Stimulated activated CD8-positive, alpha-beta memory T cell treated with anti-CD3 and anti-CD28 coated beads, Interleukin-12 subunit alpha, Interleukin-12 subunit beta, amount 100 ng/mL, for 24 hours (primary cell): ENCODE data around the gene CDH26.
"Not testable (repeated sequence)": the region's sequence is repeated elsewhere in the genome, so short reads cannot be mapped to it uniquely, and the experiment has no call there.

ENCODE experiments used
- DNase-seq: peaks from one replicate; pipeline ENCODE4 v3.0.0-alpha.2; 2020; ENCODE audit errors: extremely low read depth

Gene CDH26

DNA sequence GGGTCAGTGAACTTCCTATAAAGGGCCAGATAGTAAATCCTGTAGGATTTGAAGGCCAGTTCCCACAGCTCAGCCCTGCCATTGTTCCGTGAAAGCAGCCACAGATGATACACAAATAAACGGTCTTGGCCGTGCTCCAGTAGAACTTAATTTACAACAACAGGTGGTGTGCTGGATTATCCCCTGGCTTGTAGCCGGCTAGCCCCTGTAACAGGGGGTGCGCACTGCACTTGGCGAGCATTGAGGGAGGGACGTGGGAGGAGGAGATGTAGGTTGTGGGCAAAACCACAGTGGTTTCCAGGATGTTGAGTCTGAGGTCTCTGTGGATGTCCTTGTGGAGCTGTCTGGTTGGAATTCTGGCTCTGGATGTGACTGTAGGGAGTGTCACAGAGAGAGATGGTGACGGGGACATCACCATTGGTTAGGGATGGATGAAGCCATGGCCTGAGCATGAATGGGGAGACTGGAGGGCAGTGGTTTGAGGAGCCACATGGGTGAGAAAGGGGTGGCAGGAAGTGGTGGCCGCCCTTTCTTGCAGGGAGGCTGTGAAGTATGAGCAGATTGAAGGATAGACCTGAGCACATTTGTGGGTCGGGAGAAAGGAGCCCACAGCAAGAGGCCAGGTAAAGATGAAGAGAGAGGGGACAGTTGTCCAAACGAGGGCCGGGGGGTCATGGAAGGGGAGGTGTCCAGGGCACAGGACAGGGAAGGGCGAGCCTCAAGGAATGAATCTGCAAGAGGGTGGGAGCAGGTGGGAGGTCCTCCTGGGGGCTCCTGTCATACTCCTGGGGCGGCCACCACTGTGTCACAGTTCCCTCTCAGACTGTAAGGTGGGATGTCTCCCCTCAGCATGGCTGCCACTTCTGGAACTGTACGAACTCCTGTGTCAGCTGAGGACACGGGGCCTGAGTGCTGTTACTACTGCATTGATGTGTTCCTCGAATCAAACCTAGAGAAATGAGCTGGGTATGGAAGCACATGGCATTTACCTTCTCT is 53.6 kb downstream of the CDH26 start:
- no peak for DNase-seq

DNA sequence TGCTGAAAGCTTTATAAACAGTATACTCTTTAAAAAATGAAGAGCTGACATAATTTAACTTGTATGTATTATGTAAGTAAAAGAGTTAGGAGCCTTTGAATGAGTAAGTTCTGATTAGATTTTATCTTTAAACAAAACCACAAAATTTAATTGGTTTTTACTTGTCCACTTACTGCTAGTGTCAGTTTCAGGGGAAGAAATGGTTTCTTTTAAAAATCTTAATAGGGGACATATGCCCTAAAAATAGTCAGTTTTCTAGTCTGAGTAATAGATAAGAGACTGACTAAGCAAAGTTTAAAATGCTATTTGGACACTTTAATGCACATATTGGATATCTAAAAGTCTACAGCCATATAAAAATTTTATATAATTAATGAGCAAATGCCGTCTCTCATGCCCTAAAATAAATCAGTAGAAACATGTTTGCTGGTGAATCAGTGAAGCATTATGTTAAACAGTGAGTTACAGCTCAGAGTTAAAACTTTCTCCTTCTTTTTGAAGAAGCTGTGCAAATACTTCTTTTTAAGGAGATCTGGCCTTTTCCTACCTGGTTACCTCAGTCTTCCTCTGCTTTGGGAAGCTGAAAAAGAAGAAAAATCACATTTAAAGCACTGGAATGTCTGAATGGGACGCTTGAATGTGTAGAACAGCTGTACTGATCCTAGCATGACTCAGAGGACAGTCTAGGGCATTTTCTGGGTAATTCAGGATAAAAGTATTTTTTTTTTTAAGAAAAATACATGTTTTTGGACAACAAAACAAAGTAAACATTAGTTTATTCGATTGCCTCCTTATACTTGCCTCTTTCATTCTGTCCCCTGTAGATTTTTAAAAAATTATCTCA is 55.3 kb downstream of the CDH26 start:
- no peak for DNase-seq

DNA sequence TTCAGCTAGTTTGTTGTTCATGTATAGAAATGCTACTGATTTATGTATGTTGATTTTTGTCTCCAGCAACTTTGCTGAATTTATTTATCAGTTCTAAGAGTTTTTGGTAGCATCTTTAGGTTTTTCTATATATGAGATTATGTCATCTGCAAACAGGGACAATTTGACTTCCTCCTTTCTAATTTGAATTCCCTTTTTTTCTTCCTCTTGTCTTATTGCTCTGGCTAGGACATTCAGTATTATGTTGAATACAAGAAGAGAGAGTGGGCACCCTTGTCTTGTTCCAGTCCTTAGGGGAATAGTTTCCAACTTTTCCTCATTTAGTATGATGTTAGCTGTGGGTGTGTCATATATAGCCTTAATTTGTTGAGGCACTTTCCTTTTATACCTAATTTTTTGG is 58.2 kb downstream of the CDH26 start:
- no peak for DNase-seq

DNA sequence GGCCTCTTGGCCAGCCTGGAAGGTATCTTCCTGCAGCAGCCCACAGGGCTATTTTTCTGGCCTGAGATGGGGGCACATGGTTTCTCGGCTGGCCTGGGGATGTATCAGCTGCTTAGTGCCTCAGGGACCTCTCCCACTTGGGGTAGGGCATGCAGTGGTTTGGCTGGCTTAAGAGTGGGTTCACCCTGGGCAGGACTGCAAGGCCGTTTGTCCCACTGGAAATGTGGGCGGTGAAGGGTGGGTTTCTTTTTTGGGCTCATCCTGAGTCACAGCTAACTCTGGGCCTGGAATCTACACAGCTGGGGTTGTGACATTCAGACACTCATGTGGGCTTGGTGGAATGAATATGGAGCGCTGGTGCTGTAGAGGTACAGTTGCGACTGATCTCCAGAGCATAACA is 62.0 kb downstream of the CDH26 start:
- DNase-seq: no peak

DNA sequence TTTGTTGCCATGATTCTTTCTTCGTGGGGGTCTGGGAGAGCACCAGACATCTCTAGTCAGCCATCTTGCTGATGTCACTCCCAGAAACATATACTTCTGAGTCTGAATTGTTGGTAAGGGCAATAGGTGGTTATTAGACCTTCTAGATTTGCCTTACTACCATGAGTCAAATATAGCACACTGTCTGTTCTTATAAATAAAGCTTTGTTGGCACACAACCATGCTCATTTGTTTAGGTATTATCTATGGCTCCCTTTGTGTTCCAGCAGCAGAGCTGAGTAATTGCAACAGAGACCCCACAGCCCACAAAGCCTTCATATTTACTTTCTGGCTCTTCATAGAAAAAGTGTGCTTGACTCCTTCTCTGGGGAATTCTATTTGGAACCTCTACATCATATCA is 62.9 kb downstream of the CDH26 start:
- DNase-seq: no peak

DNA sequence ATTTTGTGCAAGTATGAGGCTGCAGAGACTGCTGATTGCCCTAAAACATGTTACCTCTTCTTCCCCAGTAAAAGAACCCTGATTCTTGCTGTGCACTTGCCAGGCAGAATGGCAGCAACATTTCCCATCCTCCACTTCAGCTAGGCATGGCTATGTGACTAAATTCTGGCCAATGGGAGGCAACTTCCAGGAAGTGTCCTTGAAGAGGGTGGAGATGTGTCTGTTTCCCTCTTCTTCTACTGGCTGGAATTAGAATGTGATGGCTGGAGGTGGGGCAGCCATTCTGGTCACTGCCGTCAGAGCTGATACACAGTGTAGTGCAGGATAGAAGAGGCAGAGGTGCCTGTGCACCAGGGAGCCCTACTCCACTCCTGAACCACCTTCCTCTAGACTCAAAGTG is 64.6 kb downstream of the CDH26 start:
- DNase-seq: no peak

DNA sequence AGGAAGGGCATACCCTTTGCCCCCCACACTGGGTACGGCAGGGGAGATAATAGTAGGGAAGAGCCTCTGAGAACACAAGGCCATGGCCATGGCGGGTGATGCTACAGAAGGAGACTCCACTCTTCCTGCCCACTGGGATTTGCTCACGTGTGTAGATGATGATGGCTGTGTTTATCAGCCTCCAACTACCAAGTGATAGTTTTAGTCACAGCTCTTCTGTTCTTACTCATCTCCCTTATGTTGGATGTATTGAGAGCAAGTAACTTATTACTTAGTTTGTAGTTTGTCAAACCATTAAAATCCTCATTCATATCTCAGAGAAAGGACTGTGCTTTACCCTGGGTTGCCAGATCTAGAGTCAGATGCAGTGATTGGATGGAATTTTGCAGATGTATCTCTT is 66.0 kb downstream of the CDH26 start:
- no peak for DNase-seq

DNA sequence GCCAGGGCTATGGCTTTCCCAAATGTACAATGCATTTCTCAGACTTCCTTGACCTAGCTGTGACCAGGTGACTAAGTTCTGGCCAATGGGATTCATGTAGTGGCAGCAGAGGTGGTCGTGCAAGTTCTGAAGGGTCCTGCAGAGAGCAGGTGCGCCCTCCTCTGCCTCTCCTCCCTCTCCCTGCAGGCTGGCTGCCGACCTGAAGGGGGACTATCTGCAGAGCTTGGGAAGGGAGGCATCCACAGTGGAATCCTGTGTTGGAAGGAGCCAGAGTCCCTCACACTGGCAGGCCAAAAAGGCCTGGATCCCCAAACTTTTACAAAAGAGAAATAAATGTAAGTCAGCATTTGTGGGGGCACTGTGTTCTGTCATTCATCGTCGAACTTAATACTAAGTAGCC is 66.6 kb downstream of the CDH26 start:
- DNase-seq: no peak

DNA sequence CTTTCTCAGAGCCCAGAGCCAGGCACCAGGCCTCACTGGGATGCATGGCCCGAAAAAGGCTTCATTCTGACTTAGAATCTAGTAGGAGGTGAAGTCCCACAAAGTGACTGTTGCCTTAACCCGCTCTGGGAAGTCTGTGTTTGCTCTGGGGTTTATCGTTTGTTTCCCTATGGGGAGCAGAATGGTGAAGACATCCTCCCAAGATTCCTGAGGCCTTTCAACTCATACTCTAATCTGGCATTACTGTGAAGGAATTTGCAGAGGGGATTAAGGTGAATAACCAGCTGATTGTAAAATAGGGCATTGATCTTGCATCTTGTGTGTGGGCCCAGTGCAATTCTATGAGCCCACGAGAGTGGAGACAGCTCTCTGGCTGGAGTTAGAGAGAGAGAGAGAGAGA is 67.8 kb downstream of the CDH26 start:
- no peak for DNase-seq

DNA sequence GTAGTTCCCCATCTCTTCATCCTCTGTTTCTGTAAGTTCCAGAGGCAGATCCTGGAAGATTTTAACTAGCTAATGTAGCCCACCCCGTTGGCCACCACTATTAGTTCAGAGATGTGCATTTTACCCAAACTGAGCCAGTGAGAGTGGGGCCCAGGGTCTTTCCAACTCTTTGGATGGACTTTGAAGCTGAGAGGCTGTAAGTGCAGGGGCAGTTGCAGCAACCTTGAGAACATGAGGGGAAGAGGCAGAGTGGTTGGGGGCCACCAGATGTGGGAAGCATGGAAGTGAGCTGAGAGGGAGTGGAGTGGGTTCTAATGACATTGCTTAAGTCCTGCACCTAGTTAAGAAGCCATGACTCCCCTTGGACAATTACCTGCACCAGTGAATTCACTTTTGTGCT is 72.2 kb downstream of the CDH26 start:
- DNase-seq: no peak

DNA sequence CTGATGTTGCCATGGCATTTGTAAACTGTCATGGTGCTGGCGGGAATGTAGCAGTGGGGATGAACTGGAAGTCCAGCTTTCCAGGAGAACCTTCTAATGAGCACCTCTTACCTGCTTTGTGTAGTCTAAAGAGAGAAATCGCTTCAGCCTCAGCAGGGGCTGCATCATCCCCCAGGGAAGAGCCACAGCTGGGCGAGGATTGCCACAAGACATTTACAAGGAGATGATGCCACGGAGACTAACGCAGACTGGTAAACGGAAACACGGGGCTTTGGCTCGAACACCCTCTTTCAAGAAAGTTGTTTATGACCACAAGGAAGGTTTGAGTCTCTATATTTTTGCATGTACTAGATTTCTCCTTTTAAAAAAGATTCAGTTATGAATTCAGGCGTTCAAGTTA is 72.9 kb downstream of the CDH26 start:
- DNase-seq: no peak

DNA sequence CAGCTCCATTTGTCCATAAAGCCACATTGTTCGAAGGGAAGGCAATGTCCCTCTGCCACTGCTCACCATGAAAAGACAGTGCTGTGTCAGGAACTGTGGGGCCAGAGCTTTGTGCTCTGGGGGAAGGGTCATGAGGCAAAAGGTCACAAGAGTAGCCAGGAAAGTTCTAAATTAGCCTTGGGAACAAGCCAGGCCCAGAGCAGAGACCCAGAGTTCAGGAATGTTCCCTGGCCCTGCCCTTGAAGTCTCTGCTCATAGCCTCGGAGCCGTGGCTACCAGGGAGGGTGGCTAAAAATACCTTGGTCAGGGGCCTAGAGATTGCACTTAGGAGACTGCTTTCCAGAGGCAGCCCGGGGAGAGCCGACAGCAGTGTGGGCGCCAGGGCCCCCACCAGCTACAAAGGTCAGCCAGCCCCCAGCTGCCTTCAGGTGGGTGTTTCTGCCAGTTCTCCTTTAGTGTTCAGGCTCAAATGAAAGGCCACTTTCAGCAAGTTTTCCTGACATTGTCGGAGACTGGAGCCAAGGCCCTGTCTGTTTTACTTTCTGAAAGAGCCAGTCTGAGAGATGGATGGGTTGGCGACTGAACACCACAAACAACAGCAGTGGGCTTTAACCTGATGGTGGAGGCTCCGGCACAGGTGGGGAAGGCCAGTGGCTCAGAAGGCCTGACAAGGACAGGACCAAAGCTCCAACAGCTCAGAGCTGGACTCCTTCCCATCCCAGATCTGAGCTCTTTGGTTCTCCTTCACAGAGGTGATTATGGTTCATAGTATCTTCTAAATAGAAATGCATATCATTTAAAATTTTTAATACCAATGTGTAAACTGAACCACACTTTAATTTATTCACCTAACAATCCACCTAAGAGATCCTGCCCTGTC is 76.2 kb downstream of the CDH26 start:
- DNase-seq: no peak

DNA sequence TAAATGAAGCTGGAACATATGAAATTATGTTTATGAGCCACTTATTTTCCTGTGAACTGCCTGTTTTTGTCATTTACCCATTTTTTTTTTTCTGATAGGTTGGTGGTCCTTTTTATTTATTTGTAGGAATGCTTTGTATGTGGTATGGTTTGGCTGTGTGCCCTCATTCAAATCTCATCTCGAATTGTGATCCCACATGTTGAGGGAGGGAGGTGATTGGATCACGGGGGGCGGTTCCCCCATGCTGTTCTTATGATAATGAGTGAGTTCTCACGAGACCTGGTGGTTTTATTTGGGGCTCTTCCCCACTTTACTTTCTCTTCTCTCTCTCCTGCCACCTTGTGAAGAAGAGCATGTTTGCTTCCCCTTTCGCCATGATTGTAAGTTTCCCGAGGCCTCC is 77.3 kb downstream of the CDH26 start:
- no peak for DNase-seq

DNA sequence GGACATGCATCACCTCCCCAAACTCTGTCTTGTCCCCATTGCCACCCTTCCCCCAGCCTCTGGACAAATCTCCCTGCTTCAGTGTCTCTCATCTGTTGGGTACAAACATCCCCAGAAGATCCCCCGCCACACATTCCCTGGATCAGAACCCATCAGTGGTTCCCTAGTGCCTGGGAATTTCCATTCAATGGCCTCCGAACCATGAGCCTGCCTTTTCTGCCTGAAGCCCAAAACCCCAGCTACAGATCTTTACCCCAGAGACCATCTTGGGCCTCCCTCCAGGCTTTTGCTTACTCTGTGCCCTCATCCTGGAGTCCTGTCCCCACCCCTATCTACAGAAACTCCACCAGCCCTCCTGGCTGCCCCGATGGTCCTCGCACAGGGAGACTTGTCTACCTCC is 78.1 kb downstream of the CDH26 start:
- DNase-seq: no peak

DNA sequence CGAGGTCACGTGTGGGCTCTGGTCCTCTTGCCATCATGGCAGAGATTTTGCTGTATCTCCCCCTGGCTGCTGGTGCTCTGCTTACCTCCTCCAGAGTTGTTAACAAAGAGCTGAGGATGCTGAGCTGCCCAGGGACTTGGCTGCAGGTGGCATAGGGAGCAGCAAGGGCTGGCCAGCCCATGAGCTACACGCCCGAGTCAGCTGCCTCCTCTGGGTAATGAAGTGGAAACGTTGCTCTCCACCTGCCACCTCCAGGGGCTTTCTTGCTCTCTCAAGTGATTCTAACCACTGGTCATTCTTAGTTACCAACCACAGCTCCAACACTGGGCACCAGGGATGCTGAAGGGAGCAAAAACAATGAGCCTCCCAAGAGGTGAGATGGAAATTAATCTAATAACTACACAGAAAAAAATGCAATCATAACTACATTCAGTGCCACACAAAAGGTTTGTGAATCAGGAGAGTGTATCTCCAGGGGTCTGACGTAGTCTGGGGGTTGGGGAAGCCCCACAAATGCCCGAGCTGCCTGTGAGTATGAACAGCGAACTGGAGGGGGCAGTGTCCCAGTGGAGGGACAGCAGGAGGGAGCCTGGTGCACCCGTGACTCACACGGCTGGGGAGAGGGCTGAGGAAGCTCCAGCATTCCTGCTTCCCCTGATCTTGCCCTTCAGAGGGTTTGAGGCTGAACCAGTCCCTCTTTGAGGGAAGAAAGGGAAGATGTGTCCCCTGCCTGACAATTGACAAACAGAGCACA is 78.7 kb downstream of the CDH26 start:
- DNase-seq: no peak

DNA sequence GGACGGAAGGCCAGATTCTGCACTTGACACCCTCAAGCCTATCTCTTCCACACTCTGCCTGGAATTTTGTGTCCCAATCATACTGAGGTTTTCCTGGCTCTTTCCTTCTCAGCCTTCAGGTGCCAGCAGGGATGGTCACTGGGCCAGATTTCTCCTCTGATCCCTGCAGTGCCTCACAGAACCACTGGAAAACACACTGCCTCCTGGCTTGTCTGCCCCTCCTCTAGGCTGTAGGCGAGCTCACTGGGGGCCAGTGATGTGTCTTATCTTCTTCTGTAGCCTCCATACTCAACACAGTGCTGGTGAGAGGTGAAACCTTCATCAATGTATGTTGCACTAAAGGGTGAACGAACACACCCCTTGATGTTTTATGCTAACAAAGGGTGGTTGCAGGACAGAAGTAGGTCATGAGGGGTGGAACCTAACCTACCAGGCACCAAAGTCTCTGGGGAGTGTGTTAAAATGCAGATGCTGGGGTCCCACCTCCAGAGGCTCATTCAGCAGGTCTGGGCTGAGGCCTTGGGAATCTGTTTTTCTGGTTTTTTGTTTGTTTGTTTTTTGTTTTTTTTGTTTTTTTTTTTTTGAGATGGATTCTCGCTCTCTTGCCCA is 80.3 kb downstream of the CDH26 start:
- no peak for DNase-seq

DNA sequence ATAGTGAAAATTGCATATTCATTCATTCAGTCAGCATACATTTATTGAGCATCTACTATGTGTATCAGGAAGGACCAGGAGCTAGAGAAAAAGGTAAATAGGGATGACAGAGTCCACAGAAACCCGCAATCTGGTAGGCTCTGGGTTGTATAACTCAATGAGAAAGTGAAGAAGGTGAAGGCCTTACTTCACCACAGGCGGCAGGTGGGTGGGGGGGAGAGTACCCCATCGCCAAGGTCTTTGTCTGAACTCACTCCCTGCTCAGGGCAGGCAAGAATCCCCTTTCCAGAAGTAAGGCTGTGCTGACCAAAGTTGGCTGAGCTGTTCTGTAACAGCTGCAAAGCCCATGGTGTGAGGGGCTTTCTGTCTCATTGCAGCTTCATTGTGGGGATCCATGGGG is 81.3 kb downstream of the CDH26 start:
- no peak for DNase-seq

DNA sequence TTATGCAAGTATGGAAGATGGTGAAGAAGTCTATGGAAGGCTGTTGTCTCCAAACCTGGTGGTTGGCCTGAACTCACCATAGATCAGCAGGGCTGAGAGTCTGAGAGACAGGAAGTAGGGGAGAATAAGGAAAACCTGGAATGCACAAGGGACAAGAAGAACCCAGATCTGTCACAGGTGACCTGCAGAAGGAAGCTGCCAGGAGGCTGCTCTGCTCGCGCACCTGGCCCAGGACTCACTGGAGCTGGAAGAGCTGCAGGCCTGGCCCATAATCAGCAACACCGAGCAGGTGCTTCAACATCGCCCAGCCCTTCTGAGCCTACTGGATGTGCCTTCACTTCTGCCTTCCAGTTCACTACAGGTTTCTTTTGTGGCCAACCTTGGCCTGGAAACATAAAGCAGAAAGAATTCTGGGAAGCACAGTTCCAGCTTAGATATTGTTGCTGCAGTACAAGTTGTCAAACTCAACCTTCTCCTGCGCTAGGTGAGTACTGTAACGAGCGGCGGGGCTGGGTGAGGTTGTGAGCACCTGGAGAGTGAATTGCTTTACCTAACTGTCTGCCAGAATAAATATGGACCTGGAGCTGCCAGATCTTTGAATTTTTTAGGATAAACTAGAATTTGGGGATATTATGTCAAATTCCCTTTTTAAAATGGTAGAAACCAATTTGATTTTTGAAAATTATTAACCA is 82.4 kb downstream of the CDH26 start:
- no peak for DNase-seq

DNA sequence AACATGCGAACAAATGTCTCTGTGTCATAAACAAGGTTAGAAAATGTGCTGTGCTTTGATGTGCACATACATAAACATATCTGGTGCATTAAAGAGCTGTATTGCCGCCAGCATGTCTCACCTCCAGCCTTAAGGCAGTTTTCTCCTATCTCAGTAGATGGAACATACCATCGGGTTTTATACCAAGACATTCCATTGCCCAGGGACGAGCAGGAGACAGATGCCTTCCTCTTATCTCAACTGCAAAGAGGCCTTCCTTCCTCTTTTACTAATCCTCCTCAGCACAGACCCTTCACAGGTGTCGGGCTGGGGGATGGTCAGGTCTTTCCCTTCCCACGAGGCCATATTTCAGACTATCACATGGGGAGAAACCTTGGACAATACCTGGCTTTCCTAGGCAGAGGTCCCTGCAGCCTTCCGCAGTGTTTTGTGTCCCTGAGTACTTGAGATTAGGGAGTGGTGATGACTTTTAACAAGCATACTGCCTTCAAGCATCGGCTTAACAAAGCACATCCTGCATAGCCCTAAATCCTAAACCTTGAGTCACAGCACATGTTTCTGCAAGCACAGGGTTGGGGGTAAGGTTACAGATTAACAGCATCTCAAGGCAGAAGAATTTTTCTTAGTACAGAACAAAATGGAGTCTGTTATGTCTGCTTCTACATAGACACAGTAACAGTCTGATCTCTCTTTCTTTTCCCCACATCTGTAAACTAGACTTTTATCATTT is 83.4 kb downstream of the CDH26 start:
- DNase-seq: not testable (repeated sequence)
